Mucosa of gallbladder (tissue), 1 donor: Measurements from ENCODE around the gene CACNA1I. TPM values are rescaled to one million over a fixed set of nuclear protein-coding genes. Genes with fewer than 3 reads are reported as not detected.
"Not testable (repeated sequence)": the region's sequence is repeated elsewhere in the genome, so short reads cannot be mapped to it uniquely, and the experiment has no call there.

ENCODE experiments used
- DNase-seq: peaks from one replicate; pipeline ENCODE4 v3.0.0-alpha.2; 2020; ENCODE audit warnings: low spot score
- total RNA-seq: library from RNA; stranded (reverse); gene quantifications from one replicate; pipeline ENCODE4 v1.2.1, GENCODE V29; 2021
- donor health status: DM: no; HTN: no; CAD: no.

CACNA1I gene
- total RNA-seq: 0.43 TPM

DNA sequence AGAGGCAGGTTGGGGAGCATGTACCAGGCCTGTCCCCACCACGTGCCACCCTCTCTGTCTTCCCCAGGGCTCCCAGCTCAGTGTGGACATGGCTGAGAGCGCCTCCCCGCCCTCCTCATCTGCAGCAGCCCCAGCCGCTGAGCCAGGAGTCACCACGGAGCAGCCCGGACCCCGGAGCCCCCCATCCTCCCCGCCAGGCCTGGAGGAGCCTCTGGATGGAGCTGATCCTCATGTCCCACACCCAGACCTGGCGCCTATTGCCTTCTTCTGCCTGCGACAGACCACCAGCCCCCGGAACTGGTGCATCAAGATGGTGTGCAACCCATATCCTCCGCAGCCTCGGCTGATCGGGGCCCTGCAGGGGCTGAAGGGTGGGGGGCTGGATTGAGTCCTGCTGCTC, at the start of gene CACNA1I:
Gene CACNA1I, plus strand, starts transcription at position 89 of the 400 bp plus-strand sequence. Its CDS starts 0 bp downstream, at position 89.
- no peak for DNase-seq

DNA sequence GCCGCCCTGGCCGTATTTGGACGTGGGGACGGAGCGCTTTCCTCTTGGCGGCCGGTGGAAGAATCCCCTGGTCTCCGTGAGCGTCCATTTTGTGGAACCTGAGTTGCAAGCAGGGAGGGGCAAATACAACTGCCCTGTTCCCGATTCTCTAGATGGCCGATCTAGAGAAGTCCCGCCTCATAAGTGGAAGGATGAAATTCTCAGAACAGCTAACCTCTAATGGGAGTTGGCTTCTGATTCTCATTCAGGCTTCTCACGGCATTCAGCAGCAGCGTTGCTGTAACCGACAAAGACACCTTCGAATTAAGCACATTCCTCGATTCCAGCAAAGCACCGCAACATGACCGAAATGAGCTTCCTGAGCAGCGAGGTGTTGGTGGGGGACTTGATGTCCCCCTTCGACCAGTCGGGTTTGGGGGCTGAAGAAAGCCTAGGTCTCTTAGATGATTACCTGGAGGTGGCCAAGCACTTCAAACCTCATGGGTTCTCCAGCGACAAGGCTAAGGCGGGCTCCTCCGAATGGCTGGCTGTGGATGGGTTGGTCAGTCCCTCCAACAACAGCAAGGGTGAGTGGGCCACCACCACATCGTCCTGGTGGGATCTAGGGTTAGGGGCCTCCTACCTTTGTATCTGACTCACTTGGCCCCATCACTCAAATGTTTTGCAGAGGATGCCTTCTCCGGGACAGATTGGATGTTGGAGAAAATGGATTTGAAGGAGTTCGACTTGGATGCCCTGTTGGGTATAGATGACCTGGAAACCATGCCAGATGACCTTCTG, 49.3 kb upstream of the CACNA1I start:
- not testable (repeated sequence) for DNase-seq

- not testable (repeated sequence) for DNase-seq
Observed at GRCh38 chr22:39522091-39522490, 48.5 kb upstream of the CACNA1I start.

DNA sequence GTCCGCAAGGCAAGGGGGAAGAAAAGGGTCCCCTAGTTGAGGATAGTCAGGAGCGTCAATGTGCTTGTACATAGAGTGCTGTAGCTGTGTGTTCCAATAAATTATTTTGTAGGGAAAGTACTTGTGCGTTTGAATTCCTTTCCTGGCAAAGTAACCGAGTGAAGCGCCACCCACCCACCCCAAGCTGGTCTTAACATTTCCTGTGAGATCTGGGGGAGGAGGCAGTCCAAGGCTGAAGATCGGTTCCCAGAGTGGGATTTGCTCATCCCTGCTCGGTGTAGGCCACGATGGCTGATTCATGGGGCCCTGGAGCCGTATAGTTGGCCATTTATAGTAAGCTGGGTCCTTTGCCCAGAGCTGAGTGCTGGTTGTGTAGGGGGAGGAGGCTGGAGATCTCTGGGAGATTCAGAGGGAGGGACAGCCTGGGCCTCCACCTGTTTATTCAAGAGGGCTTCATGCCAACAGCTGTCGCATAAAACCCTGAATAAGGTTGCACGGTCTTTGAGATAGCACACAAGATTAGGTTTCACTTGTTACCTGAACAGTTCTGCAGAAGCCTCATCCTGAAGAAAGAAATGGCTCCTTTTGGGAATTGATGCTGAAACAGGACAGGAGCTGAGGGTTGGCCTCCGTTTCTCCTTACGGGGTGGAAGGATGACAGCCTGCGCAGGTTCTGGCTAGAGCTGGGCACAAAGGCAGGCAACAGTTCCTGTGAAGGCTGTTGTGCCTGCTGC, 47.8 kb upstream of the CACNA1I start:
- no peak for DNase-seq

- DNase-seq: no peak
Observed at GRCh38 chr22:39524089-39524752, 46.3 kb upstream of the CACNA1I start.

GRCh38 chr22:39524753-39525657, 45.5 kb upstream of the CACNA1I start:
- no peak for DNase-seq

- DNase-seq: no peak
Observed at GRCh38 chr22:39525658-39525975, 44.9 kb upstream of the CACNA1I start.

DNA sequence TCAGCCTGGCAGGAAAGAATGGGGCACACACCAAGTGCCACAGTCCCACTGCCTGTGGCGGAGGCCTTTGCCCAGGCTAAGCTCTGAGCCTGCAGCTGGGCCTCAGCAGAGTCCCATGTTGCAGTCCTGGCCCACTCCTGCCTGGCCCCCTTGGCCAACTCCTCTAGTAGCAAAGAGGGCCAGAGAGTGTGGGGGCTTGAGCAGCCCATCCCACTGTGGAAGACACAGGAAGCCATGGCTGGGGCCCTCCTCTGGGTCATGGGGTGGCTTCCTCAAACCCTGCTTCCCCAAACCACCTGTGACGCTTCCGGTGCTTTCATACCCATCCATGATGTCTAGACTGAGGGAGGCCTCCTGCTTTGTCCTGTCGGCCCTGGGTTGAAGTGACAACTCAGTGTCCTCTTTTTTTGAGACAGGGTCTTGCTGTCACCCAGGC, 43.8 kb upstream of the CACNA1I start:
- no peak for DNase-seq

GRCh38 chr22:39527481-39527961, 43.0 kb upstream of the CACNA1I start:
- peak; percentile 56 for DNase-seq

DNA sequence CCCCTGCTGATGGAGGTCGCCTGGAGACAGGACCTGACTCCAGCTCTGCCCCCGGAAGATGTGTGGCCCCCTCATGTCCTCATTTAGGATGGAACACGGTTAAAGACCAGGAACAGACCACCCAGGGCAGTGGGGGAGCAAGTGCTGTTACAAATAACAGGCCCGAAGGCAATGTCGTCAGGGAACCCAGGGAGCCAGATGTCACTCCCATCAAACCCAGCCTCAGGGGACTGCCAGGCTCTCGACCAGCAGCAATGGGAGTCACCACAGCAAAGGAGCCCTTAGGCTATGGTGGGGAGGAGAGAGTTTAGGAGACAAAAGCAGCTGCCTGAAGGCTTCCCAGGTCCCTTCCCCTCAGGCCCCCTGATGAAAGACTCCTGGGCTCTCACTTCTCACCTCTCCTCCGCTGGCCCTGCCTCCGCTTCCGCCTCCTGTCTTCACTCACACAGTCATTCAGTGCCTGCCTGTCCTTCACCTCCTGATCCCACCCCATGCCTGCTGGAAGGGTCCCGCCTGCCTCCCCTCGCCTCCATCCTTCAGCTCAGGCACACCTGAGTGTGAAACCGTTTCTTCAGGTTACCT, 42.4 kb upstream of the CACNA1I start:
- no peak for DNase-seq

DNA sequence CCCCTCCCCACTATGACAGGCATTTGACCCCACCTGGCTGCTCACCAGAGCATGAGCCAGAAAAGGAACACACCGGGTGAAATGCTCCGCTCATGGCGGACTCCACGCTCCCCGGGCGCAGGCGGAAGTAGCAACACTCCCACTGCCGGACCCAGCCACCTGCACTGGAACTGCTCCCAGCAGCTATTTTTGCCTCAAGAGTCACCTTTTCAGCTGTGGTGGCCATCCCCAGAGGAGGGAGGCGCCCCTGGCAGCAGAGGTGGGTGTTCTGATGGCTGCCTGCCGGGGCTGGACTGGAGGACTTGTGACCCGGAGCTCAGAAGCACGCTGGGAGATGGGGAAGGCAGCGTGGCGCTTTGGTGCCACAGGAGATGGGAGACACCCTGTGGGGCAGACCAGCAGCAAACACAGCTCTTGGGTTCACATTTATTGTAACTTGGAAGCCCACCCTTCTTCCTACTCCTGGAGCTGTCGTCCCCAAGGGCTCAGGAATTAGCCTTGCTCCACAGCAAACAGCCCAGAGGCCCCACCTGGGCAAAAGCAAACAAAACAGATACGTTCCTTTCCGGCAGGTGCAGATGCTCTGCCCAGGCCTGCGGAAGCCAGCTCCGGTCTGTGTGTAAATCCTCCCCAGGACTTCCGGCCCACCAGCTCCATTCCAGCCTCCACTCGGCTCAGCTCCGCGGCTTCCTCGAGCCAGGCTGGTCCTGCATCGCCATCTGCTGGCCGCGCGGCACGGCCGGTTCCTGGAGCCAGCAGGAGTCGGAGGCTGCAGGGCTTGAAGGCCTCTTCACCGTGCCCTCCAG, 41.7 kb upstream of the CACNA1I start:
- DNase-seq: peak; percentile 91

DNA sequence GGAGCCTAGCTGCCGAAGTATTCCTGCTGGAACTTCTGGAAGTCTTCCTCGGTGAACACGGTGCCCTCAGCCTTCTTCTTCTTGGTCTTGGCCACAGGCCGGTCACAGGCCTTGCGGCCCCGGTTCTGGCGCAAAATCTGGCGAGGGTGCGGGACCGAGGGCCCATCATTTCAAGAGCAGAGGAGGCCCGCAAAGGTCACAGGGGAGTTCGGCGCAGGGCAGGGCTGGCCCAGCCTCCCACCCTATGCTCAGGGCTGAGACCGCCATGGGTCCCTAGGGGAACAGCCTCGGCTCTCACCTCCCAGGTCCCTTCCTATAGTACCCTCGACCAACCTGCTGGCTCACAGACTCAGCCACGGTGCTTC, 41.1 kb upstream of the CACNA1I start:
- no peak for DNase-seq

GRCh38 chr22:39530116-39530515, 40.4 kb upstream of the CACNA1I start:
- no peak for DNase-seq

- DNase-seq: no peak
Observed at GRCh38 chr22:39530692-39531331, 39.7 kb upstream of the CACNA1I start.

DNA sequence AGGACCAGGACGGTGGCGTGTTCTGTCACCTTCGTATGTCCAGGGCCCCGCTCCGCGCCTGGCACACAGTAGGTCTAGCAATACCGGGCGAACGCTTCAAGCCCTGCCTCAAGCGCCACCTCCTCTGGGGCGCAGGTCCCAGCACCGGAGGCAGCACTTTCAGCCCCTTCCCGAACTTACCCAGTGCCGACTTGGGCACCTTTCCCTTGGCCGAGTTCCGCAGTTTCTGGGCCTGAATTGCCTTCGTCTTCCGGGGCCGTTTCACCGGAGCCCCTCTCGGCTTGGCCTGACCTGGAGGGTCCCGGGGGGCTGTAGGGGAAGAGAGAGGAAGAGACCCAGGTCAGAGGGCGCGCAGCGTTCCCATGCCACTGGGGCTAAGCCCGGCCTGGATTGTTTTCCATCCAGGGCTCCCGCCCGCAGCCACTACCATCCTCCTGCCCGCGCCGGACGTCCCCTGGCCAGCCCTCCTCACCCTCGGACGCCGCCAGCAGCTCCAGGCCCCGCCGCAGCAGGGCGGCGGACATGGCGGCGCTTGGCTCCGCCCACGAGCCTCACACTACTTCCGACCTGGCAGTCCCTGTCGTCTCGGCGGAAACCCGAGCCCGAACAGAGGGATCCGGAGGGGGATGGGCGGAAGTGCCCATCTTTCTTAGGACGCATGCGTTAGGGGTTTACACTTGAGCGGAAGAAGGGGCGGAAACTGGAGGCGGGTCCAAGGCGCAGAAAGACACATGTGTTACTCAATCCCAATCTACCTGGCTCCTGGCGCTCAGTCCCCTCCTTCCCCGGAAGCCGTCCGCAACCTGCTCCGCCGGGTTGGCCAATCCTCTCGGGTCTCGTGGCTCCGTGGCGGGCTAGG, 38.1 kb upstream of the CACNA1I start, which contains the start of gene RPS19BP1:
Gene RPS19BP1, minus strand, starts transcription at position 534 of the 859 bp plus-strand sequence. Its CDS starts 10 bp downstream, at position 524.
- peak; percentile 100 for DNase-seq

GRCh38 chr22:39534092-39534506, 36.5 kb upstream of the CACNA1I start:
- no peak for DNase-seq

DNA sequence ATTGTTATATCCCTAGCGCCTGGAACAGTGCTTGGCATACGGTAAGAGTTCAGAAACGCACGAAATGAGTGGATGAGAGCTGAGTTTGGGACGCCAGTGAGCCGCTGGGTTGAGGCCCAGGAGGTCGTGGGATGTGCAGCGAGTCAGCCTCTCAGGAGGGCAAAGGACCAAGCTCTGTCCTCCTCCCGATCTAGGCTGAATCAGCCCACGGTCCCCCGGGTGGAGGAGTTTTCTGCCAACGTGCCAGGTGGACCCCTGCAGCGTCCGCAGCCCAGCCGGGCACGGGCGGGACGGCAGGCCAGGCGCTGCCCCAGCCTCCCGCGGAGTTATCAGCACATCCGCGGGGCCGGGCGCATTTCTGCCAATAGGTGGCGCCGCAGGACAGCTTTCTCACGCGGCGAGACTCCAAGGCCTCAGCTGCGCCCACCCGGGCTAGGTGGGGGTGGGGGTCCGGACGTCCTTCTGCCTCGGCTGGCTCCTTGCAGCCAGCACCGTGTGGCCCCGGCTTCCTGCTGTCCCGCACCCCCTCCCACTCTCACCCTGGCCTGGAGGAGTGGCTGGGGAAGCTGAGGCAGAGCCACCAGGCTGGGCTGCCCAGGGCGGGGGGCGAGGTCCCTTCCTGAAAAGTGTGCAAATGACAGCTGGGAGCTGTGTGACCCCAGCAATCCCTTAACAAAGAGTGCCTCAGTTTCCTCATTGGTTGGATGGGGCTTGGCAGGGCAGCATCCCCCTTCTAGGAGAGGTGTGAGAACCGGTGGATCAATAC, 35.8 kb upstream of the CACNA1I start:
- DNase-seq: peak; percentile 87

DNA sequence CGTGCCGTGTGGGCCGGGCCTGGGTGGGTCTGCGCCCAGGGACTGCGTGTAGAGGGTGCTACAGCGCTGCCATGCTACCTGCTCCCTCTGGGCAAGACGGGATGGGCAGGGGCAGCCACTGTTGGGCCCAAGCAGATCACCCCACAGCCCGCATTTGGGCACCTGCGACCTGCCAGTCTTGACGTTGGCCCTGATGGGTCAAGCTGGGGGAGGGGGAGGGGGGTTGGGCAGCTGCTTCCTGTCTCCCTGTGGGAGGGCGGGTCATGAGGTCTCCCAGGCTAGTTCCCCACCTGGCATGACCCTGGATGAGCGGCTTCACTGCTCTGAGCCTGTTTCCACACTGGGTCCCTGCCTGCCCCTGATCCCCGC, 35.2 kb upstream of the CACNA1I start:
- no peak for DNase-seq
